CD14-positive monocyte (primary cell): ENCODE results near the gene OCLN. TPM values are rescaled to one million over a fixed set of nuclear protein-coding genes. Genes with fewer than 3 reads are reported as not detected.
"Not testable (repeated sequence)": the region's sequence is repeated elsewhere in the genome, so short reads cannot be mapped to it uniquely, and the experiment has no call there.

ENCODE experiments used
- DNase-seq, 3 donors: peaks; one replicate each; pipeline ENCODE4 v3.0.0-alpha.2; 2011 to 2022
- H2AFZ ChIP-seq: 2 replicates; pipeline ENCODE4 v1.6.0; 2012; ENCODE audit warnings: mild to moderate bottlenecking, low read depth, low read length, inconsistent platforms; ENCODE audit not compliant: insufficient read depth, poor library complexity, severe bottlenecking
- H3K27ac ChIP-seq, 2 donors: 1 replicate in 1 of 2; 2 replicates in 1 of 2; pipeline ENCODE4 v1.5.1; 2012 to 2013; ENCODE audit warnings: low read length in 2 of 2, control low read depth in 1 of 2, inconsistent platforms in 1 of 2, low read depth in 1 of 2, mild to moderate bottlenecking in 1 of 2
- H3K27me3 ChIP-seq, 2 donors: one replicate each; pipeline versions ENCODE4 v1.6.0 to v1.6.1; 2011 to 2013; ENCODE audit warnings: low read length in 2 of 2; ENCODE audit not compliant: control insufficient read depth in 2 of 2, insufficient read depth in 2 of 2
- H3K36me3 ChIP-seq, 2 donors: replicated peaks in 1 of 2; 1 replicate in 1 of 2; 2 replicates in 1 of 2; pipeline versions ENCODE4 v1.5.1 to v1.6.1; 2012 to 2013; ENCODE audit warnings: low read length in 2 of 2, control low read depth in 1 of 2, inconsistent platforms in 1 of 2, mild to moderate bottlenecking in 1 of 2; ENCODE audit not compliant: insufficient read depth in 2 of 2, control insufficient read depth in 1 of 2
- H3K4me1 ChIP-seq, 2 donors: 1 replicate in 1 of 2; 2 replicates in 1 of 2; pipeline versions ENCODE4 v1.5.1 to v1.6.1; 2012 to 2013; ENCODE audit warnings: low read length in 2 of 2, control low read depth in 1 of 2, inconsistent platforms in 1 of 2, mild to moderate bottlenecking in 1 of 2, moderate library complexity in 1 of 2; ENCODE audit not compliant: insufficient read depth in 2 of 2, control insufficient read depth in 1 of 2
- H3K4me2 ChIP-seq: replicated peaks from 2 replicates; pipeline ENCODE3; 2012; ENCODE audit warnings: low read length, moderate library complexity, mild to moderate bottlenecking; ENCODE audit not compliant: poor library complexity, severe bottlenecking; ENCODE audit errors: extremely low read depth
- H3K4me3 ChIP-seq, 3 experiments: fragments of 200-600 bp in 1 of 3; sonication (generic) in 1 of 3; replicated peaks in 1 of 3; 1 replicate in 2 of 3; 2 replicates in 1 of 3; pipeline ENCODE4 v1.5.1; 2011 to 2013; ENCODE audit warnings: low read length in 3 of 3, mild to moderate bottlenecking in 3 of 3, control low read depth in 2 of 3, low read depth in 2 of 3, inconsistent platforms in 1 of 3, moderate library complexity in 1 of 3
- H3K79me2 ChIP-seq: 2 replicates; pipeline ENCODE4 v1.6.0; 2012; ENCODE audit warnings: mild to moderate bottlenecking, control low read depth, inconsistent platforms, low read length, moderate library complexity; ENCODE audit not compliant: insufficient read depth
- H3K9ac ChIP-seq: 2 replicates; pipeline ENCODE4 v1.6.0; 2017; ENCODE audit warnings: low read length, mild to moderate bottlenecking; ENCODE audit not compliant: insufficient read depth, poor library complexity, severe bottlenecking
- H3K9me3 ChIP-seq, 2 donors: replicated peaks in 1 of 2; 1 replicate in 1 of 2; 2 replicates in 1 of 2; pipeline versions ENCODE4 v1.5.1 to v1.6.1; 2012 to 2013; ENCODE audit warnings: low read length in 2 of 2, control low read depth in 1 of 2; ENCODE audit not compliant: control insufficient read depth in 1 of 2, insufficient read depth in 1 of 2
- H4K20me1 ChIP-seq: 2 replicates; pipeline ENCODE4 v1.6.0; 2012; ENCODE audit warnings: mild to moderate bottlenecking, low read length, control low read depth, moderate library complexity; ENCODE audit not compliant: insufficient read depth
- H3K27ac Mint-ChIP-seq, 7 donors: one replicate each; pipeline ENCODE4 v1.8.0; 2020; ENCODE audit warnings: mild to moderate bottlenecking in 7 of 7, mixed read lengths in 7 of 7, moderate library complexity in 6 of 7, inconsistent platforms in 2 of 7
- H3K27me3 Mint-ChIP-seq, 3 donors: one replicate each; pipeline ENCODE4 v1.8.0; 2021 to 2022; ENCODE audit warnings: low read depth in 3 of 3, mild to moderate bottlenecking in 3 of 3, mixed read lengths in 3 of 3, moderate library complexity in 3 of 3, inconsistent platforms in 1 of 3
- H3K36me3 Mint-ChIP-seq, 2 donors: one replicate each; pipeline ENCODE4 v1.8.0; 2020; ENCODE audit warnings: mixed read lengths in 2 of 2, inconsistent platforms in 1 of 2, mild to moderate bottlenecking in 1 of 2
- H3K4me1 Mint-ChIP-seq: one replicate; pipeline ENCODE4 v1.8.0; 2020; ENCODE audit warnings: mild to moderate bottlenecking, mixed read lengths
- H3K4me3 Mint-ChIP-seq, 2 donors: one replicate each; pipeline ENCODE4 v1.8.0; 2020; ENCODE audit warnings: mild to moderate bottlenecking in 2 of 2, mixed read lengths in 2 of 2, moderate library complexity in 1 of 2
- H3K9me3 Mint-ChIP-seq, 7 donors: one replicate each; pipeline ENCODE4 v1.8.0; 2020 to 2022; ENCODE audit warnings: mixed read lengths in 7 of 7, mild to moderate bottlenecking in 6 of 7, moderate library complexity in 6 of 7, inconsistent platforms in 2 of 7
- CTCF ChIP-seq: fragments of 200-600 bp; IDR thresholded peaks from one replicate; pipeline ENCODE4 v1.8.0; 2022; ENCODE audit warnings: antibody characterized with exemption, mild to moderate bottlenecking
- whole genome bisulfite sequencing: methylation state at CpG from one replicate; pipeline ENCODE4 v1.1.5; 2013; ENCODE audit warnings: missing lambda C conversion rate; ENCODE audit not compliant: insufficient coverage; 5-methylcytosine and 5-hydroxymethylcytosine counted together
- intact Hi-C, 2 donors: fragments of 100-400 bp; cut with micrococcal nuclease; formaldehyde crosslinking; loops; one replicate each; pipeline versions ENCODE4 v1.15.0 to v1.15.1; 2023
- polyA plus RNA-seq, 3 donors: library from polyadenylated mRNA; depleted of rRNA in 1 of 3; unstranded in 2 of 3; stranded (reverse) in 1 of 3; fragments of 300-500 nt in 2 of 3; fragments of >200 nt in 1 of 3; fragmentation: Illumina TruSeq in 2 of 3; gene quantifications; 1 replicate in 2 of 3; 2 replicates in 1 of 3; pipeline ENCODE4 v1.2.3, GENCODE V29; 2012 to 2021

OCLN gene
- polyA plus RNA-seq, 3 donors: 0.03 to 0.15 TPM; not detected in 1

GRCh38 chr5:69449511-69449910 is 43.1 kb upstream of the OCLN start:
- no peak for TF ChIP-seq CTCF
- no peaks in the 10 kb centered on the region for H3K4me1 ChIP-seq
- no peaks in the 10 kb centered on the region for H4K20me1 ChIP-seq
- no peaks in the 10 kb centered on the region for H3K79me2 ChIP-seq
- peak overlapping the region in 1 of 7 donors; percentile 3 for H3K27ac Mint-ChIP-seq
- H3K27me3 Mint-ChIP-seq: peaks cover 0 to 4% (median 4%) of the 10 kb centered on the region in 3 donors
- H3K36me3 Mint-ChIP-seq: no peaks in the 10 kb centered on the region
- H3K9ac ChIP-seq: no peak overlapping the region
- intact Hi-C loops: no loop called here
- peaks cover 2% of the 10 kb centered on the region for H3K4me1 Mint-ChIP-seq
- no peaks in the 10 kb centered on the region for H3K9me3 ChIP-seq
- no peak overlapping the region for H3K4me2 ChIP-seq
- H2AFZ ChIP-seq: no peak overlapping the region
- no peak overlapping the region for H3K27ac ChIP-seq
- H3K9me3 Mint-ChIP-seq: no peaks in the 10 kb centered on the region
- DNase-seq: no peak
- no peaks in the 10 kb centered on the region for H3K36me3 ChIP-seq
- no peak overlapping the region for H3K4me3 Mint-ChIP-seq
- H3K4me3 ChIP-seq: no peak overlapping the region
- 97% methylated on average over 7 of the region's 8 CpGs for WGBS
- H3K27me3 ChIP-seq: no peaks in the 10 kb centered on the region

DNA sequence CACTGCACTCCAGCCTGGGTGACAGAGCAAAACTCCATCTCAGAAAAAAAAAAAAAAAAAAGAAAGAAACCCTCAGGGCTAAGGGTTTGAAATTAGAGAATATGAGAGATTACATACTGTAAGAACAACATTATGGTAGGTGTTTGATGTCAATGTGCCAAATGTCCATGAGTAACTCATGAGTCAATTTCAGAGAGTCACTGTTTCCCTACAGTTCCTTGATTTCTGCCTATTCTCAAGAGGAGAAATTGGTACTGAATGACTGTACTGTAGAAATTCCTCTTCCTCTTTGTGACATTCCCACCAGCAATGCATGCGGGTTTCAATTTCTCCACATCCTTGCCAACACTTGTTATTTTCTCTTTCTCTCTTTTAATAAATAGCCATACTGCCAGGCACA is 42.5 kb upstream of the OCLN start:
- Histone ChIP-seq H4K20me1 (no peaks in the 10 kb centered on the region), H3K27me3 (no peaks in the 10 kb centered on the region), H3K36me3 (no peaks in the 10 kb centered on the region), H3K9me3 (no peaks in the 10 kb centered on the region), H3K27ac (no peak overlapping the region), H3K4me3 (no peak overlapping the region), H2AFZ (no peak overlapping the region), H3K79me2 (no peaks in the 10 kb centered on the region), H3K4me1 (no peaks in the 10 kb centered on the region), H3K9ac (no peak overlapping the region), H3K4me2 (no peak overlapping the region)
- H3K4me1 Mint-ChIP-seq: peaks cover 2% of the 10 kb centered on the region
- intact Hi-C loops: no loop called here
- peaks cover 0 to 2% (median 0%) of the 10 kb centered on the region in 7 donors for H3K9me3 Mint-ChIP-seq
- TF ChIP-seq CTCF: no peak
- H3K27ac Mint-ChIP-seq: no peak overlapping the region
- no CpG with 5 or more reads among the region's 1 CpG for WGBS
- H3K36me3 Mint-ChIP-seq: no peaks in the 10 kb centered on the region
- peaks cover 1 to 4% (median 4%) of the 10 kb centered on the region in 3 donors for H3K27me3 Mint-ChIP-seq
- peak in 1 of 3 donors; percentile 8 for DNase-seq
- H3K4me3 Mint-ChIP-seq: no peak overlapping the region

DNA sequence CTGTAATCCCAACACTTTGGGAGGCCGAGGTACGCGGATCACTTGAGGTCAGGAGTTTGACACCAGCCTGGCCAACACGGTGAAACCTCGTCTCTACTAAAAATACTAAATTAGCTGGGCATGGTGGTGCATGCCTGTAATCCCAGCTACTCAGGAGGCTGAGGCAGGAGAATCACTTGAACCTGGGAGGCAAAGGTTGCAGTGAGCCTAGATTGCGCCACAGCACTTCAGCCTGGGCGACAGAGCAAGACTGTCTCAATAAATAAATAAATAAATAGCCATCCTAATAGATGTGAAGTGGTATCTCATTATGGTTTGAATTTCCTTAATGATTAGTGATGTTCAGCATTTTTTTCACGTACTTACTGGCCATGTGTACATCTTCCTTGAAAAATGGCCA is 42.1 kb upstream of the OCLN start:
- H3K9me3 Mint-ChIP-seq, H3K27me3 Mint-ChIP-seq: not testable (repeated sequence)

More for the DNA sequence above, 42.1 kb upstream of the OCLN start:
- H2AFZ ChIP-seq, H3K79me2 ChIP-seq, H3K27ac ChIP-seq, DNase-seq, H3K9ac ChIP-seq, H3K36me3 Mint-ChIP-seq, H3K36me3 ChIP-seq, H3K4me3 Mint-ChIP-seq, H3K4me1 Mint-ChIP-seq, H3K27ac Mint-ChIP-seq, H4K20me1 ChIP-seq, H3K4me3 ChIP-seq, H3K4me2 ChIP-seq, intact Hi-C loops, H3K9me3 ChIP-seq, H3K27me3 ChIP-seq, H3K4me1 ChIP-seq: not testable (repeated sequence)
- WGBS: 100% methylated on average over 2 of the region's 8 CpGs
